Embryonic facial prominence (tissue), 1 donor: ENCODE data around the gene TICRR.
"Not testable (repeated sequence)": the region's sequence is repeated elsewhere in the genome, so short reads cannot be mapped to it uniquely, and the experiment has no call there.

ENCODE experiments used
- DNase-seq: peaks from one replicate; pipeline ENCODE4 v3.0.0-alpha.2; 2016; ENCODE audit errors: extremely low spot score

Gene TICRR

DNA sequence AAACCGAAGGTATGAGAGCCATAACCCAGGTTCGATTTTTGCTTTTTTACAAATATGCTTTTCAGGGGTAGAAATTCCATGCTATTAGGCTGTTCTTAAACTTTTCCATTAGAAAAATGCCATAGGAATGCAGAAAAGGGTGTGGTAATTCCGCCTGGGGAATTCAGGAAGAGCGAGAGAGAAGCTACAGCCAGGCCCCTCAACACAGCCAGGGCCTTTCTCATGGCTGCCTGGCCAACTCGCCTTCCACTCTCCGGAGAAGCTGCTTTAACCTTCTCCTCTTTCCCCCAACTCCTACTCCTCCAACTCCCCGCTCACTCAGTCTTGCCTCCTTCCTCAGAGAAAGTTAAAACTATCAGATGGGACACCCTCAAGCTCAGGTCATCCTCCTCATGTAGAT lies 9.1 kb upstream of the TICRR start:
- no peak for DNase-seq

DNA sequence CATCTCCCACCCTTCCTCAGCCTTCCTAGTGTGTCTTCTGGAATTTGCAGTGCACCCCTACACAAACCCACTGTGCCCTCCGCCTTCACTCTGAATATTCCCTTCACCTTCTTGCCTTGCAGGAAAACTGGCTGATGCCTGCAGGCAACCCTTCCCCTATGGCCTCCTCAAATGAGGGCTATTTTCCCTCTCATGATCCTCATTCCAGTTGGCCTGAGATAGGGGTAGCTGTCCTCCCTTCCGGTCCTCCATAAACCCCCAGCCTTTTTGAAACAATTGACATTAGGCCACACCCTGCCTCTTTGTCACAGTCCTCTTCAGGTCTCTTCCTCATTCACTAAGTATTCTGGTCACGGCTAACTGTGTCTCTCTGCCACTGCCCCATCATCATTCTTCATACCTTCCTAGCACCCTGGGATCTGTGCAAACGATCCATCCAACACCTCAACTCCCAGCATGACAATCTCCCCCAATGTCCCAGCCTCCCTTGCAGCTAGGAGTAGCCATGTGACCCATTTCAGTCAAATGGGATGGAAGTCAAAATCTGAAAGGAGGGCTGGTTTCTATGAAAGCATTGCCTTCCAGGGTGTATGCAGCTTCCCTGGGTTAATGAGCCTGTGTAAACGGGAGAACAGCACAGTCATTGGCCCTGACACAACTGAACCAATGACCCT lies 8.5 kb upstream of the TICRR start:
- no peak for DNase-seq

DNA sequence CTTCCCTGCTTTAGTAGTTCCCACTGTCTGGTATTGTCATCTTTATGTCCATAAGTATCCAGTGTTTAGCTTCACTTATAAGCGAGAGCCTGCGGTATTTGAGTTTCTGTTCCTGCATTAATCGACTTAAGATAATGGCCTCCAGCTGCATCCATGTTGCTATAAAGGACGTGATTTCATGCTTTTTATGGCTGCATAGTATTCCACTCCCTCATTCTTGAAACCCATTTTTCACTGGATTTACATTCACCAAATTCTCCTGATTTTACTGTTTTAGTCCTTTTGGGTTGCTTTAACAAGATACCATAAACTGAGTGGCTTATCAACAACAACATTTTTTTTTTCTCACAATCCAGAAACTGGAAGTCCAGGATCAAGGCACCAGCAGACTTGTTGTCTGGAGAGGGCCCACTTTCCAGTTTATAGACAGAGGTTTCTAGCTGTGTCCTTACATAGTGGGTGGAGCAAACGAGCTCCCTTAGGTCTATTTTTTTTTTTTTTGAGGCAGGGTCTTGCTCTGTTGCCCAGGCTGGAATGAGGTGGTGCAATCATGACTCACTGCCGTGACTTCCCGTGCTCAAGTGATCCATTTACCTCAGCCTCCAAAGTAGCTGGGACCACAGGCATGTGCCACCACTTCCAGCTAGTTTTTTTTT lies 6.1 kb upstream of the TICRR start:
- no peak for DNase-seq

DNA sequence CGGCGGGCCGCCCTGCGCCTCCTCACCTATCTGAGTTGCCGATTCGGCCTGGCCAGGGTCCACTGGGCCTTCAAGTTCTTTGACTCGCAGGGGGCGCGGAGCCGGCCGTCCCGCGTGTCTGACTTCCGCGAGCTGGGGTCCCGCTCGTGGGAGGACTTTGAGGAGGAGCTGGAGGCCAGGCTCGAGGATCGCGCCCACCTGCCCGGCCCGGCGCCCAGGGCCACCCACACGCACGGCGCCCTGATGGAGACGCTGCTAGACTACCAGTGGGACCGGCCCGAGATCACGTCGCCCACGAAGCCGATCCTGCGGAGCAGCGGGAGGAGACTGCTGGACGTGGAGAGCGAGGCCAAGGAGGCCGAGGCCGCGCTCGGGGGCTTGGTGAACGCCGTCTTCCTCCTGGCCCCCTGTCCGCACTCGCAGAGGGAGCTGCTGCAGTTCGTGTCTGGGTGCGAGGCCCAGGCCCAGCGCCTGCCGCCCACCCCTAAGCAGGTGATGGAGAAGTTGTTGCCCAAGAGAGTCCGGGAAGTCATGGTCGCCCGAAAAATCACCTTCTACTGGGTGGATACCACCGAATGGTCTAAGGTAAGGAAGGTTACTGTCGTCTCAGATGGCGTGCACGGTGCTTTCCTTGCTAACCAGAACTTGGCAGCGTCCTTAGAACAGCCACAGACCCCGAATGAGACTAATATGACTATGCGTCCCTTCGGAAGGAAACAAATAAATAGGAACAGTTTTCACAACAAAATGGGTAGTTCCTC lies 567 bp downstream of the TICRR start:
- DNase-seq: no peak

DNA sequence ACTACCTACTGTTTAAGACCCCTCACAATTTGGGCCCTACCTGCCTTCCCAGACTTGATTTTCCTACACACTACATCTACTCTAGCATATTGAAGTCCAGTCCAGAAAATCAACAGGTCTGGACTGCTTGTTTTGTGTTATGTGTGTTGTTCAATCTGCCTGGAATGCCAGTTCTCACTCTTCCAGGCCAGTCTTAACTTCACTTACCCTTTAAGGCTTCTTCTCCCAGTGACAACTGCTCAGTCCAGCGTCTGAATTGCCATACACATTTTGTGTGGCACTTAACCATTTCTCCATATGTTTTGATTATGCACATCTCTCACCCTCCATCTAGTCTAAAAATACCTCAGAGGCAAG lies 1.1 kb downstream of the TICRR start:
- no peak for DNase-seq

DNA sequence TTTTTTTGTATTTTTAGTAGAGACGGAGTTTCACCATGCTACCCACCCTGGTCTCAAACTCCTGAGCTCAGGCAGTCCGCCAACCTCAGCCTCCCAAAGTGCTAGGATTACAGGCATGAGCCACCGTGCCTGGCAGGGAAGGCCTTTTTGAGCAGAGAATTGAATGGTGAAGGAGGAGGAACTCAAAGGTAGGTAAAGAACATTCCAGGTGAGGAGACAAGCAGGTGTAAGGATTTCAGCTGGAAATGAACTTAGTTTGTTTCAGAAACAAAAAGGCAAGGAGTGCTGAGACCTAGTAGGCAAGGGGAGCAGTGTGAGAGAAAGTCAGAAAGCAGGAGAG lies 2.5 kb downstream of the TICRR start:
- DNase-seq: no peak

DNA sequence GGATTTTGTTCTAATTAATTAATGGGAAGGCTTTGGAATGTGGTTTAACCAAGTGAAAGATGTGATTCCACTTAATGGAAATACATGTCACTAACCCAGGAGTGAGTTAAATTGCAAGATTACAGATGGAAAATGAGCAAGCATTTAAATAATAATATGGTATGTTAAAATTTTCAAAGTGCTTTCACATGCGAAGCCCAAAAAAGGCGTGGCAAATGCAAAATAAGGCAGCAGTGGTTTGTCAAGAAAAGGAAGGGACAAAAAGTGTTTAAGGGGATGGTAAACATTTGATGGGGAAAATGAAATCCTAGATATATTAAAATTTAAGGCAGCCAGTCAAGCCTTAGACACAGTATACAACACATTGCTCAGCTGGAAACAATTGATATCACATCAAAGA lies 2.9 kb downstream of the TICRR start:
- no peak for DNase-seq

DNA sequence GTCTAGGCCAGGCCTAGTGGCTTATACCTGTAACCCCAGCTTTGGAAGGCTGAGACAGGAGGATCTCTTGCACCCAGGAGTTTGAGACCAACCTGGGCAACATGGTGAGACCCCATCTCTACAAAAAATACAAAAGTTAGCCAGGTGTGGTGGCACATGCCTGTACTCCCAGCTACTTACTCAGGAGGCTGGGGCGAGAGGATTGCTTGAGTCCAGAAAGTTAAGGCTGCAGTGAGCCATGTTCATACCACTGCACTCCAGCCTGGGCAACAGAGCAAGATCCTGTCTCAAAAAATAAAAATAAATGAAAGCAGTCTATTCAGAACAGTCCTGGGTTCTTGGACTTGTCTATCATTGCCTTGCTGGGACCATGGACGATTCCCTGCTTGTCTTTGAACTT lies 5.5 kb downstream of the TICRR start:
- DNase-seq: not testable (repeated sequence)

DNA sequence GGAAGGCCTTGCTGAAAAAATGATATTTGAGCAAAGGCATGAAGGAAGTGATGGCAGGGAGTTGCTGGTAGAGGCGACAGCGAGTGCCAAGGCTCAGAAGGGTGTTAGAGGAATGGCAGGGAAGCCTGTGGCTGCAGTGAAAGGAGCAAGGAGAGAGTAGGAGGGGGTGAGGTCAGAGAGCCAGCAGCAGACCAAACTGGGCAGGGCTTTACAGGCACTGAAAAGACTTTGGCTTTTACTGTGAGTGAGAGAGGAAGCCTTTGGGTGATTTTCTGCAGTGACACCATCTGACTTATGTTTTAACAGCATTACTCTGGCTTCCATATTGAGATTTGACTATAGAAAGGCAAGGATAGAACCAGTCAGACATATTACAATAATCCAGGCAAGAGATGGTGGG lies 11.4 kb downstream of the TICRR start:
- DNase-seq: no peak

DNA sequence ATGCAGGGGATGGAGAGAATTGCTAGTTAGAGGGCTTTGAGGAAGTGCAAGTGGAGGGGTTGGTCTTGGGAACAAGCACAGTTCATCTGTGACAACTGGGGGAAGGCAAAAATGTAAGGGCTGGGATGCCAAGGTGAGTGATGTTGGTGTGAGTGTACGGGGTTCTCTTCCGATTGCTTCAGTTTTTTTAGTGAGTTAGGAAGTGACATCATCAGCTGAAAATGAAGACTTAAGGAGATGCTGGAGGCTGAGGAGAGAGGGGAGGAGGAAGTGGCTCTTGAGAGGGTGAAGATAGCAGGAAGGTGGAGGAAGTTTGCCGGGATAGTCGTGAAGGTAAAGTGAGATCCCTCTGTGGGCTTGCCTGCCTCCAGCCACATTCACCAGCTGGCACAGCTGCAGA lies 12.7 kb downstream of the TICRR start:
- DNase-seq: no peak

DNA sequence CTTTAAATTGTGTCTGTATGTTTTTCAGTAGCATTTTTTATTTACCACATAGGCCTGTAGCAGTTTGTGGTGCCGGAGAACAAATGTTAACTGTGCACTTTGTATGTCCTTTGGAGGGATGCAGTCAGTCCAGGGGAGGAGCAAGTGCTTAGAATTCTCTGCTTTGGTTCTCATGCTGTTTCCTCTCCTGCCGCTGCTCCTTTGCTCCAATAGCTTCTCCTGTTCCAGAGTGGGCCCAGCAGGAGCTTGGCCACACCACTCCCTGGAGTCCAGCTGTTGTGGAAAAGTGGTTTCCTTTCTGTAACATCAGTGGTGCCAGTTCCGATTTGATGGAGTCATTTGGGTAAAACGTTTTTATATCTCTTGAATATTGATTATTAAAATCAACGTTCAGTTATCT lies 16.6 kb downstream of the TICRR start:
- DNase-seq: no peak

DNA sequence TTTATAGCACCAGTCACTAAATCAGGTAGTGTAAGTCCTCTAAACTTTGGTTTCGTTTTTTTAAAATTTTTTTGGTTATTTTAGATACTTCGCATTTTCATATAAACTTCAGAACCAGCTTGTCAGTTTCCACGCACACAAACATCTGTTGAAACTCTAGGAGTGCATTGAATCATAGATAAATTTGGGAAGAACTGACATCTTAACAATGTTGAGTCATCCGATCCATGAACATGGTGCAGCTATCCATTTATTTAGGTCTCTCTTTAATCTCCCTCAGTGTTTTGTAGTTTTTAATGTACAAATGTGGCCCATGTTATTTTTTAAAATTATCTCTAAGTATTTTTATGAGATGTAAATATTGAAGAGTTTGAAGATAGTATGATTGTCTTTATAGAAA lies 17.7 kb downstream of the TICRR start:
- no peak for DNase-seq

DNA sequence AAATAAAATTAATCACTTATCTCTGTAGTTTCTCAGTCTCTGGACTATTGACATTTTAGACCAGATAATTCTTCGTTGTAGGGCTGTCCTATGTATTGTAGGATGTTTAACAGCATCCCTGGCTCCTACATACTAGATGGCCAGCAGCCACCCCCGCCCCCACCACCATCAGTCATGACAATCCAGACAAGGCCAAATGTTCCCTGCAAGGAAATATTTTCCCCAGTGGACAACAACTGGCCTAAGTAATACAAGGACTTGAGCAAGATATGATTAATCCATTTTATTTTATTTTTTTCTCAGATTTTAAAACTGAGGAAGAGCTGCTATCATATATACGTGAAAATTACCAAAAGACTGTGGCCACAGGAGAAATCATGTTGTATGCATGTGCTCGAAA lies 23.8 kb downstream of the TICRR start:
- DNase-seq: no peak

DNA sequence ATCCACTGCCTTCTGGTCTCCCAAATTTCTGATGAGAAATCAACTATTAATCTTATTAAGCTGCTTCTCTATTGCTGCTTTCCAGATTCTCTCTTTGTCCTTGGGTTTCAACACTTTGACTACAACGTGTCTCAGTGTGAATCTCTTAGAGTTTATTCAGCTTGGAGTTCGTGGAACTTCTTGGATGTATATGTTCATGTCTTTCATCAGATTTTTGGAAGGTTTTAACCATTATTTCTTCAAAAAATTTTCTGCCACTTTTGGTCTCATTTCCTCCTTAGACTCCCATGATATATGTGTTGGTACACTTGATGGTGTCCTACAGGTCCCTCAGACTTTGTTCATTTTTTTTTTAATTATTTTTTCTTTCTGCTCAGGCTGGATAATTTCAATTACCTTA lies 36.0 kb downstream of the TICRR start:
- no peak for DNase-seq

DNA sequence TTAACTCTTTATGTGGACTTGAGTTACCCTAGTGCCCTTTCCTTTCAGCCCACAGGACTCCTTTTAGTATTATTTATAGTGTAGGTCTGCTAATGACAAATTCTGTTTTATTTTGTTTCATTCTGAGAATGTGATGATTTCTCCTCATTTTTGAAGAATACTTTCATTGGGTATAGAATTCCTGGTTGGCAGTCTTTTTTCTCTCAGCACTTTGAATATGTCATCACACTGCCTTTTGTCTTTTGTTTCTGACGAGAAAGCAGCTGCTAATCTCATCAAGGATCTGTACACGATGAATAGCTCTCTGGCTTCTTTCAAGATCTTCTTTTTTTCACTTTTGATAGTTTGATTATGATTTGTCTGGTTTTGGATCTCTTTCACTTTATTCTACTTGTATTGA lies 37.8 kb downstream of the TICRR start:
- DNase-seq: no peak

DNA sequence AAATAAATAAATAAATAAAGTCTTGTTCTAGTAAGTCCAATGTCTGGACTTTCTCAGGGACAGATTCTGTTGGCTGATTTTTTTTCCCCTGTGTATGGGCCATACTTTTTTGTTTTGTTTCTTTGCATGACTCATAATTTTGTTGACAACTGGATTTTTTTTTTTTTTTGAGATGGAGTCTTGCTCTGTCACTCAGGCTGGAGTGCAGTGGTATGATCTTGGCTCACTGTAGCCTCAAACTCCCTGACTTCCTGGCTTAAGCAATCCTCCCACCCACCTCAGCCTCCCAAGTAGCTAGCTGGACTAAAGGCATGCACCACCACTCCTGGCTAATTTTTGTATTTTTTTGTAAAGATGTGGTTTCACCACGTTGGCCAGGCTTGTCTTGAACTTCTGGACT lies 38.9 kb downstream of the TICRR start:
- no peak for DNase-seq

DNA sequence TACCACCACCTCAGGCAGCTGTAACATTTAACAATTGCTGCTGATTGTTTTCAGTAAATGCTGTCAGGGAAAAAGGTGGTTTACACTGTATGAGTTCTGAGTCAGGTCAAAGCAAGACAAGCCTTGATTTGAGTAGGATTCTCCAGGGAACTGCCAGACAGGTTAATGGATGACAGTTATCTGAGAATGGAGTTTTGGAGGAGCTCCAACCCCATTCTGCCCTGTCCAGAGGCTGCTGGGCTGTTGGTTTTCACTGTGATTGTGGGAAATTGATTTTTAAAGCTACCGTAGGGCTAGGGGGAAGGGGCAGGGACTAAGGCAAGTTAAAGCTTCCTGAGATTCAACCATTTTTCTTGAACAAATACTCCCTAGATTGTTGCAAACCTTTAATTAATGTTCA lies 39.9 kb downstream of the TICRR start:
- DNase-seq: no peak

DNA sequence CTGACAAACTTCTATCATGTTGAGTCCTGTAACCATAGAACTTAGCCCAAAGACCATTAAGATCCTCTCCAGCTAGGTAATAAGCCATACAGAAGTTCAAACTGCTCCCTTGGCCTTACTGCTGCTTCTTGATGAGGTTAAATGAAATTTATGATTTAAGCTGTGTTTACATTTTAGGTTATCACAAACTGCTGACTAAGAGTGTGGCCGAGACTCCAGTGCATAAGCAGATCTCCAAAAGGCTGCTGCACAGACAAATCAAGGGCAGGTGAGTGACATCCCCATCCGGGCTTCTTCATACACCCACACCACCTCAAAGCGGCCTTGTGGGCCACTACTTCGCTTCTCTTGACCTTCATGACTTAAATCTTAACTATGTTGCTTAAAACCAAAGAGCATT lies 41.0 kb downstream of the TICRR start:
- DNase-seq: no peak

DNA sequence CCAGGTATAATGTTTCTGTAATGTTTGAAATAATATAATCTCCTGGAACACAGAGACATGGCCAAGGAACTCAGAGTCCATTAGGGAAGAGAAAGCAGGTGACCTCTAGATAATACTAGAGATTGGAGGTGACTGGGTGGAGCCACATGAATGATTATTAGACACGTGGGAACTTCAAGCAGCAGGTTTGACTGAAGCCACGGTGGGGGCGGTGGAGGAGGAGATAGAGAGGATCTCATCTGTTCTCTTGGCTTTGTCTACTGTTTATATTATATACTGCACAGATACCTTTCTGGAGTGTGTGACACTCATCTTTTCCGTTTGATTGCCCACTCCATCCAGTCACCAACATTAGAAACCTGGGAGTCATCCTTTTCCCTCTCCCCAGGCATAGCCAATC lies 46.3 kb downstream of the TICRR start:
- no peak for DNase-seq

DNA sequence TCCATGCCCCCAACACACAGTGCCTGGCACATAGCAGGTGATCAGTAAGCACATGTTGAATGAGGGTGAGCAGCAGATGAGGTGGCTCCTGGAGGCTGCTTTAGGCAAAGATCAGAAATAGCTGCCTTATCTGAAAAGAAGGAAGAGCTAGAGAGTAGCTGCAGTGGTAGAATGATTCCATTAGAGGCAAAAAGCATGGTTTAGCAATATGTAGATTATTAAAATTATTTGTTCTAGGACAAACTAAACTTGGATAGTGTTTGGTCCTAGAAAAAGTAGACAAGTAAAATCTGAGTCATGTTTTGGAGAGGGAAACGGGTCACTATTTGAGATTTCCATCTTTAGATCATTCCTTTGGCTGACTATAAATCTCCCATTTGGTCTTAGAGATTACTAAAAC lies 47.9 kb downstream of the TICRR start:
- no peak for DNase-seq

DNA sequence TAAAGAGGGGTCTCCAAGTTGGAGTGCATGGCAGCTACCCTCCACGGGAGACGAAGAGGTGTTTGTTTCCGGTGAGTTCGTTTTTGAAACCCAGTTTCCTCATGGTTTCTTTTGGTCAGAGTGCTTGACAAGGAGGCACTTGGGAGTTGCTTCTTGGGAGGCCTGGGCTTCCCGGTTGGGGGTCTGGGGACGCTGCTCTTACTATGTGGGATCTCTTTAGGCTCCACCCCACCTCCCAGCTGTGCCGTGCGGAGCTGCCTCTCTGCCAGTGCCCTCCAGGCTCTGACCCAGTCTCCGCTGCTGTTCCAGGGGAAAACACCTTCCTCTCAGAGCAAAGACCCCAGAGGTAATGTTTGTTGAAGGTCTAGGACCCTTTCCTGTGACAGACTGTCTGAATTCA lies 50.4 kb downstream of the TICRR start:
- no peak for DNase-seq

DNA sequence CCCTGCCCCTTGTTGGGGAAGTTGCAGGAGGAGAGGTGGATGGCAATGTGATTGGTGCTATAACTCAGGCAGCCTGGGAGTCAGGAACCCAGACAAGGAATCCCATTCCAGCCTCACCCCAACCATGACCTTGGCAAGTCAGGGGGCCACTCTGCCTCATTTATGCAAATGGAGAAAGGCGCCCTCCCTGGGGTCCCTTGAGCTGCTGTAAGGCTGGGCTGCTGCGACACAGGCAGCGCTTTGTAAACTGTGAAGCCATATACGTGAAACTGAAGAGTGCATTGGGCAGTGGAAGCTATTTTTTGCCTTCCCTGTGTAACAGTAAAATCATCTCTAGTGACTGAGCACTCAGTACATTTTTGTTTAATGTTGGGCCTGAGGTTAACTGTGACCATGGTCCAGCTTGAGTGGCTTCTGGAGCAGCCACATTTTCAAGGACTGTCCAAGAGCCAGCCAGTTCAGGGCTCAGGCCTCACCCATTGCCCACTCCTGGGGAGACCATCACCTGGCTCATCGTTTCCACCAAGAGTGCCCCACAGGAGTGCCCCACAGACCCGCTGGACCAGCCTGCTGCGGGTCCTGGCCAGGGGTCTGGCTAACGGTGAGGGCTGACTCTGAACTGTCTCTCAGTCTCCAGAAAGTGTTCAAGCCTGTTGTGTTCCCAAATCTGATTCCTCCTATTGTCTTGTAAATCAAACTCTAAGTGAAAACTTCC lies 52.1 kb downstream of the TICRR start:
- DNase-seq: no peak

DNA sequence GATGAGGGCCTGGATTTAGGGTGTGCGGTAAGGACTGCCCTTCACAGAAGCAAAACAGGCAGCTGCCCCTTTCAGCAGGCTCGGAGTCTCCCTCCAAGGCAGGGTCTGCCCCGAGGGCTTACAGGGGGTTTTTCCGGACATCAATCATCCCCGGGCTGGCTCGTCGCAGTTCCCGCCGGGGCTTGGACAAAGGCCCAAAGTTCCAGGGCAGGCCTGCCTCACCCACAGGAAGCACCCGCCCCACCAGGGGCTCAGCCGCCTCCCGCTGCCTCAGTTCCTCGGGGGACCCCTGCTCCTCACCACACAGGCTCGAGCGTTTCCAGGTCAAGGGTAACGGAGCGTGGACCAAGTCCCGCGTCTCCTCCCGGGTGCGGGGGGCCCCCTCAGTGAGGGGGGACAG lies 53.0 kb downstream of the TICRR start:
- DNase-seq: no peak
